ENCODE data around the gene SERPIND1. TPM values are rescaled to one million over a fixed set of nuclear protein-coding genes. Genes with fewer than 3 reads are reported as not detected.
"Not testable (repeated sequence)": the region's sequence is repeated elsewhere in the genome, so short reads cannot be mapped to it uniquely, and the experiment has no call there.

The SERPIND1 gene
- total RNA-seq, 2 donors from 2014 or later, result not detected

DNA sequence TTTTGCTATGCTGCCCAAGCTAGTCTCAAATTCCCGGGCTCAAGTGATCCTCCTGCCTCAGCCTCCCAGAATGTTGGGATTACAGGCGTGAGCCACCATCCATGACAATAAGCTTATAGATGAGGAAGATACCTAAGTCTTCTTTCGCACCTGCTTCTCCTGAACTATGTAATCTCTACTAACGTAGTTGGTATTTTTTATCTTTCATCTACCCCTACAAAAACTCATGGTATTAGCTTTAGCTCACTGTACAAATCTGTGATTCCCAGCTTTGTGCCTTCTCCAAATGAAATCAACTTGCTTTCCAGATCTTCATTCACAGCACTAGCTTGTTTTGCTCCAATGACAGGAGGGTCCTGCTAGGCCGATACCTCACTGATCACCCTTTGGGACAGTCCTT, 48.3 kb downstream of the SERPIND1 start:
- Histone ChIP-seq H3K27ac (no peak overlapping the region), H3K4me1 (replicated peaks) (no peaks in the 10 kb centered on the region), H3K9me3 (no peaks in the 10 kb centered on the region), H3K27me3 (replicated peaks; ENCODE audit: insufficient read depth) (no peaks in the 10 kb centered on the region), H3K36me3 (peaks cover 0 to 4% of the 10 kb centered on the region in 2 donors), H3K4me3 (no peak overlapping the region)
- 94% methylated on average over 5 of the region's 5 CpGs for WGBS
- TF ChIP-seq CTCF (IDR thresholded peaks at IDR 0.05) (no peak), POLR2A (IDR thresholded peaks at IDR 0.05) (no peak), POLR2AphosphoS5 (IDR thresholded peaks at IDR 0.05) (no peak)
- no peak for DNase-seq (ENCODE audit: low spot score)
- intact Hi-C loops (cut with DNase I), result no loop called here

GRCh38 chr22:20823264-20823663, 49.4 kb downstream of the SERPIND1 start:
- TF ChIP-seq POLR2A (IDR thresholded peaks at IDR 0.05), result no peak
- TF ChIP-seq POLR2AphosphoS5 (IDR thresholded peaks at IDR 0.05), result no peak
- TF ChIP-seq CTCF (IDR thresholded peaks at IDR 0.05), result no peak
- H3K27me3 ChIP-seq (replicated peaks; ENCODE audit: insufficient read depth), result no peaks in the 10 kb centered on the region
- no peak overlapping the region for H3K4me3 ChIP-seq
- peaks cover 0 to 4% of the 10 kb centered on the region in 2 donors for H3K36me3 ChIP-seq
- no peak for DNase-seq (ENCODE audit: low spot score)
- no peaks in the 10 kb centered on the region for H3K9me3 ChIP-seq
- H3K27ac ChIP-seq, result no peak overlapping the region
- 91% methylated on average over 1 of the region's 1 CpG for WGBS
- intact Hi-C loops (cut with DNase I), result no loop called here
- H3K4me1 ChIP-seq (replicated peaks), result no peaks in the 10 kb centered on the region

DNA sequence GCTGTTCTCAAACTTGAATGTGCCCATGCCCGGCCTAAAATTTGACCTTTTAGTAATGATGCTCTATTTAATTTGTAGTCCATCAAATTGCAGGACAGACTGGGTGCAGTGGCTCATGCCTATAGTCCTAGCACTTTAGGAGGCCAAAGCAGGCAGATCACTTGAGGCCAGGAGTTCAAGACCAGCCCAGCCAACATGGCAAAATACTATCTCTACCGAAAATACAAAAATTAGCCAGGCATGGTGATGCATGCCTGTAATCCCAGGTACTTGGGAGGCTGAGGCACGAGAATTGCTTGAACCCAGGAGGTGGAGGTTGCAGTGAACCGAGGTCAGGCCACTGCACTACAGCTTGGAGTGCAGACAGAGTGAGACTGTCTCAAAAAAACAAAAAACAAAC, 51.3 kb downstream of the SERPIND1 start:
- DNase-seq (ENCODE audit: low spot score); intact Hi-C loops (cut with DNase I); H3K4me1 ChIP-seq (replicated peaks); H3K27ac ChIP-seq; H3K27me3 ChIP-seq (replicated peaks; ENCODE audit: insufficient read depth); H3K4me3 ChIP-seq; H3K9me3 ChIP-seq; H3K36me3 ChIP-seq: not testable (repeated sequence)
- 94% methylated on average over 4 of the region's 4 CpGs for WGBS

DNA sequence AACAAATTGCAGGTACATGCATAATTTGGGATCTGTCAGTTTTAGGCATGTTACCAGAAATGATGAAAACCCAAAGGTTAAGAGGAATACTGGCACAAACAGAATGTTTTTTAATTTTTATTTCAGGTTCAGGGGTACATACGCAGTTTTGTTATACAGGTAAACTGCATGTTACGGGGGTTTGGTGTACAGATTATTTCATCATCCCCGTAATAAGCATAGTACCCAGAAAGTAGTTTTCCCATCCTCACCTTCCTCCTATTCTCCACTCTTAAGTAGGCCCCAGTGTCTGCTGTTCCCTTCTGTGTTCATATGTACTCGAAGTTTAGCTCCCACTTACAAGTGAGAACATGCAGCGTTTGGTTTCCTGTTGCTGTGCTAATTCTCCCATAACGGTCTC, 51.7 kb downstream of the SERPIND1 start:
- Histone ChIP-seq H3K27ac (no peak overlapping the region), H3K4me1 (replicated peaks) (no peaks in the 10 kb centered on the region), H3K4me3 (no peak overlapping the region), H3K36me3 (no peaks in the 10 kb centered on the region), H3K9me3 (no peaks in the 10 kb centered on the region), H3K27me3 (replicated peaks; ENCODE audit: insufficient read depth) (no peaks in the 10 kb centered on the region)
- TF ChIP-seq POLR2AphosphoS5 (IDR thresholded peaks at IDR 0.05), result no peak
- TF ChIP-seq CTCF (IDR thresholded peaks at IDR 0.05), result no peak
- no peak for TF ChIP-seq POLR2A (IDR thresholded peaks at IDR 0.05)
- 85% methylated on average over 6 of the region's 6 CpGs for WGBS
- intact Hi-C loops (cut with DNase I), result no loop called here
- DNase-seq (ENCODE audit: low spot score), result no peak

- H3K27me3 ChIP-seq (replicated peaks; ENCODE audit: insufficient read depth); intact Hi-C loops (cut with DNase I); H3K9me3 ChIP-seq; H3K4me1 ChIP-seq (replicated peaks); H3K36me3 ChIP-seq; H3K4me3 ChIP-seq; DNase-seq (ENCODE audit: low spot score); H3K27ac ChIP-seq: not testable (repeated sequence)
- 80% methylated on average over 5 of the region's 5 CpGs for WGBS
Observed at GRCh38 chr22:20826373-20827152, 52.6 kb downstream of the SERPIND1 start.

DNA sequence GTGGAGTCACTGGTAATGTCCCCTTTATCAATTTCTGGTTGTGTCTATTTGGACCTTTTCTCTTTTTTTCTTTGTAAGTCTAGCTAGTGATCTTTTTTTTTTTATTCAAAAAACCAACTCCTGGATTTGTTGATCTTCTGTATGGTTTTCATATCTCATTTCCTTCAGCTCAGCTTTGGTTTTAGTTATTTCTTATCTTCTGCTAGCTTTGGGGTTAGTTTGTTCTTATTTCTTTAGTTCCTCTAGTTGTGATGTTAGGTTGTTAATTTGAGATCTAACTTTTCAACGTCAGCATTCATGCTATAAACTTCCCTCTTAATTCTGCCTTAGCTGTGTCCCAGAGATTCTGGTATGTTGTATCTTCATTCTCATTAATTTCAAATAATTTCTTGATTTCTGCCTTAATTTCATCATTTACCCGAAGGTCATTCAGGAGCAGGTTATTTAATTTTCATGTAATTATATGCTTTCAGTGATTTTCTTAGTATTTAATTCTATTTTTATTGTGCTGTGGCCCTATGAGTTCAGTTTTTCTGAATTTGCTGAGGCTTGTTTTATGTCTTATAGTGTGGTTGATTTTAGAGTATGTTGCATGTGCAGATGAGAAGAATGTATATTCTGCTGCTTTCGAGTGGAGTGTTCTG, 55.7 kb downstream of the SERPIND1 start:
- intact Hi-C loops (cut with DNase I), result no loop called here
- Histone ChIP-seq H3K27me3 (replicated peaks; ENCODE audit: insufficient read depth) (no peaks in the 10 kb centered on the region), H3K27ac (no peak overlapping the region), H3K4me3 (no peak overlapping the region), H3K4me1 (replicated peaks) (no peaks in the 10 kb centered on the region), H3K36me3 (no peaks in the 10 kb centered on the region), H3K9me3 (no peaks in the 10 kb centered on the region)
- TF ChIP-seq CTCF (IDR thresholded peaks at IDR 0.05) (no peak), POLR2AphosphoS5 (IDR thresholded peaks at IDR 0.05) (no peak), POLR2A (IDR thresholded peaks at IDR 0.05) (no peak)
- WGBS, result 94% methylated on average over 3 of the region's 3 CpGs
- no peak for DNase-seq (ENCODE audit: low spot score)

Data from prostate gland (tissue), 2 donors.